Sigmoid colon (tissue), 7 donors: ENCODE measurements around the gene ABCA6. TPM values are rescaled to one million over a fixed set of nuclear protein-coding genes. Genes with fewer than 3 reads are reported as not detected.

Experiments used
- DNase-seq: peaks from one replicate; pipeline ENCODE4 v3.0.0-alpha.2; 2019
- H3K27ac ChIP-seq, 4 donors: fragments of 200-600 bp; sonication (generic); one replicate each; pipeline ENCODE4 v1.5.1; 2016 to 2019; ENCODE audit warnings: mild to moderate bottlenecking in 1 of 4
- H3K27me3 ChIP-seq, 3 donors: fragments of 200-600 bp; sonication (generic); one replicate each; pipeline ENCODE4 v1.5.1; 2019; ENCODE audit warnings: mild to moderate bottlenecking in 1 of 3
- H3K36me3 ChIP-seq, 4 donors: fragments of 200-600 bp; sonication (generic); one replicate each; pipeline ENCODE4 v1.5.1; 2016 to 2019
- H3K4me1 ChIP-seq, 4 donors: fragments of 200-600 bp; sonication (generic); one replicate each; pipeline ENCODE4 v1.5.1; 2017 to 2019
- H3K4me3 ChIP-seq, 4 donors: fragments of 200-600 bp; sonication (generic); one replicate each; pipeline ENCODE4 v1.5.1; 2017 to 2019; ENCODE audit warnings: mild to moderate bottlenecking in 2 of 4, moderate library complexity in 1 of 4
- H3K9me3 ChIP-seq, 4 donors: fragments of 200-600 bp in 3 of 4; sonication (generic) in 3 of 4; one replicate each; pipeline versions ENCODE4 v1.5.1 to v1.6.1; 2013 to 2019
- CTCF ChIP-seq, 4 experiments: fragments of 450-650 bp in 3 of 4; fragments of 200-600 bp in 1 of 4; IDR thresholded peaks; one replicate each; pipeline ENCODE4 v1.5.1; 2016 to 2019; ENCODE audit warnings: antibody characterized with exemption in 4 of 4, mild to moderate bottlenecking in 3 of 4, moderate library complexity in 2 of 4
- EP300 ChIP-seq, 4 donors: sonication (generic); formaldehyde crosslinking; IDR thresholded peaks; one replicate each; pipeline ENCODE4 v1.6.1; 2017; ENCODE audit warnings: antibody characterized with exemption in 4 of 4
- POLR2A ChIP-seq, 2 donors: fragments of 450-650 bp; IDR thresholded peaks; one replicate each; pipeline ENCODE4 v1.6.1; 2016; ENCODE audit warnings: antibody characterized with exemption in 2 of 2, mild to moderate bottlenecking in 2 of 2, moderate library complexity in 2 of 2
- POLR2AphosphoS5 ChIP-seq, 4 donors: sonication (generic); formaldehyde crosslinking; IDR thresholded peaks; one replicate each; pipeline ENCODE4 v1.6.1; 2017; ENCODE audit warnings: antibody characterized with exemption in 4 of 4
- WGBS, 2 donors: extraction: QIAGEN DNeasy Blood & Tissue Kit; methylation state at CpG; one replicate each; pipeline ENCODE4 v1.1.7; 2013; 5-methylcytosine and 5-hydroxymethylcytosine counted together
- intact Hi-C: fragments of 100-400 bp; cut with DNase I; formaldehyde crosslinking; loops from one replicate; pipeline ENCODE4 v1.15.1; 2023
- polyA plus RNA-seq, 3 donors: library from polyadenylated mRNA; stranded (reverse); fragments of 200-250 nt; gene quantifications; one replicate each; pipeline ENCODE4 v1.2.3, GENCODE V29; 2013
- total RNA-seq, 4 donors: library from RNA; depleted of rRNA; stranded (reverse); fragments of >200 nt; gene quantifications; one replicate each; pipeline ENCODE4 v1.1.0, GENCODE V29; 2016
- donor health status: healthy with polysubstance abuse.
- donor health status: Bipolar disorder and iron deficiency.
- donor health status: healthy.

ABCA6 gene
- total and polyA plus RNA-seq, 7 donors, result 1.6 to 111 (median 31.0) TPM

GRCh38 chr17:69050999-69051775 is 90.5 kb downstream of the ABCA6 start:
- H3K4me3 ChIP-seq, result no peak overlapping the region
- H3K4me1 ChIP-seq, result no peaks in the 10 kb centered on the region
- H3K27me3 ChIP-seq, result no peaks in the 10 kb centered on the region
- H3K9me3 ChIP-seq, result no peaks in the 10 kb centered on the region
- TF ChIP-seq POLR2AphosphoS5 (IDR thresholded peaks at IDR 0.05) (peak; percentile 24 to 58 (median 50)), POLR2A (IDR thresholded peaks at IDR 0.05) (no peak), CTCF (IDR thresholded peaks at IDR 0.05) (no peak), EP300 (IDR thresholded peaks at IDR 0.05) (no peak)
- H3K27ac ChIP-seq, result peak overlapping the region in 3 of 4 donors; percentile 5 to 56 (median 17)
- intact Hi-C loops, result no loop called here
- H3K36me3 ChIP-seq, result no peaks in the 10 kb centered on the region
- DNase-seq, result no peak
- 81 to 93% methylated on average over 5 of the region's 5 CpGs for WGBS, 2 donors

GRCh38 chr17:69048634-69049033 is 93.1 kb downstream of the ABCA6 start:
- intact Hi-C loops, result no loop called here
- no peaks in the 10 kb centered on the region for H3K9me3 ChIP-seq
- no peaks in the 10 kb centered on the region for H3K27me3 ChIP-seq
- no peak for DNase-seq
- no peak for TF ChIP-seq POLR2AphosphoS5 (IDR thresholded peaks at IDR 0.05)
- TF ChIP-seq POLR2A (IDR thresholded peaks at IDR 0.05), result no peak
- TF ChIP-seq EP300 (IDR thresholded peaks at IDR 0.05), result no peak
- no peak for TF ChIP-seq CTCF (IDR thresholded peaks at IDR 0.05)
- H3K4me3 ChIP-seq, result no peak overlapping the region
- 68 to 86% methylated on average over 2 of the region's 2 CpGs for WGBS, 2 donors
- H3K4me1 ChIP-seq, result no peaks in the 10 kb centered on the region
- H3K27ac ChIP-seq, result peak overlapping the region in 2 of 4 donors; percentile 9 to 53
- H3K36me3 ChIP-seq, result peaks cover 0 to 4% (median 0%) of the 10 kb centered on the region in 4 donors

GRCh38 chr17:69047368-69048263 is 94.1 kb downstream of the ABCA6 start:
- no peaks in the 10 kb centered on the region for H3K9me3 ChIP-seq
- 12 to 29% methylated on average over 3 of the region's 3 CpGs for WGBS, 2 donors
- peak in 1 of 4 donors; percentile 18 for TF ChIP-seq EP300 (IDR thresholded peaks at IDR 0.05)
- peak; percentile 13 to 54 (median 32) for TF ChIP-seq POLR2AphosphoS5 (IDR thresholded peaks at IDR 0.05)
- TF ChIP-seq POLR2A (IDR thresholded peaks at IDR 0.05), result no peak
- peak; percentile 87 for DNase-seq
- no peaks in the 10 kb centered on the region for H3K4me1 ChIP-seq
- H3K4me3 ChIP-seq, result no peak overlapping the region
- intact Hi-C loops, result no loop called here
- H3K36me3 ChIP-seq, result peaks cover 0 to 4% (median 0%) of the 10 kb centered on the region in 4 donors
- H3K27ac ChIP-seq, result peak overlapping the region in 3 of 4 donors; percentile 17 to 53 (median 51)
- no peaks in the 10 kb centered on the region for H3K27me3 ChIP-seq

- no peak for TF ChIP-seq CTCF (IDR thresholded peaks at IDR 0.05)
- TF ChIP-seq POLR2AphosphoS5 (IDR thresholded peaks at IDR 0.05), result no peak
- TF ChIP-seq POLR2A (IDR thresholded peaks at IDR 0.05), result no peak
- no peak for TF ChIP-seq EP300 (IDR thresholded peaks at IDR 0.05)
- H3K36me3 ChIP-seq, result peaks cover 0 to 4% (median 0%) of the 10 kb centered on the region in 4 donors
- 88 to 91% methylated on average over 4 of the region's 4 CpGs for WGBS, 2 donors
- H3K4me1 ChIP-seq, result no peaks in the 10 kb centered on the region
- H3K27ac ChIP-seq, result peak overlapping the region in 1 of 4 donors; percentile 53
- no peak overlapping the region for H3K4me3 ChIP-seq
- DNase-seq, result no peak
- no peaks in the 10 kb centered on the region for H3K27me3 ChIP-seq
- H3K9me3 ChIP-seq, result no peaks in the 10 kb centered on the region
- intact Hi-C loops, result no loop called here
Observed at GRCh38 chr17:69046121-69046807, 95.4 kb downstream of the ABCA6 start.
